Smooth muscle cell (in vitro differentiated cells): ENCODE data around the gene GRID1. TPM values are rescaled to one million over a fixed set of nuclear protein-coding genes. Genes with fewer than 3 reads are reported as not detected.

ENCODE experiments used
- DNase-seq: peaks from one replicate; lab custom pipeline; 2025; ENCODE audit not compliant: unreplicated experiment; lab: John Stamatoyannopoulos, UW
- H2AFZ ChIP-seq: fragments of 200-600 bp; sonication (generic); 2 replicates; pipeline ENCODE4 v1.6.0; 2016; ENCODE audit warnings: antibody characterized with exemption, low read depth, mild to moderate bottlenecking
- H3F3A ChIP-seq: fragments of 200-600 bp; sonication (generic); 2 replicates; pipeline ENCODE4 v1.6.0; 2017; ENCODE audit warnings: antibody characterized with exemption, low read depth
- H3K27ac ChIP-seq: fragments of 200-600 bp; sonication (generic); 2 replicates; pipeline ENCODE4 v1.5.1; 2016; ENCODE audit warnings: low read depth, mild to moderate bottlenecking
- H3K27me3 ChIP-seq: fragments of 200-600 bp; sonication (generic); 2 replicates; pipeline ENCODE4 v1.6.1; 2016; ENCODE audit warnings: low read depth, mild to moderate bottlenecking
- H3K36me3 ChIP-seq: fragments of 200-600 bp; sonication (generic); 2 replicates; pipeline ENCODE4 v1.5.1; 2016; ENCODE audit warnings: low read depth
- H3K4me1 ChIP-seq: fragments of 200-600 bp; sonication (generic); 2 replicates; pipeline ENCODE4 v1.5.1; 2016; ENCODE audit warnings: low read depth
- H3K4me2 ChIP-seq: fragments of 200-600 bp; sonication (generic); 2 replicates; pipeline ENCODE4 v1.6.0; 2016; ENCODE audit warnings: mild to moderate bottlenecking
- H3K4me3 ChIP-seq: fragments of 200-600 bp; sonication (generic); 2 replicates; pipeline ENCODE4 v1.5.1; 2016; ENCODE audit warnings: mild to moderate bottlenecking
- H3K79me2 ChIP-seq: fragments of 200-600 bp; sonication (generic); 2 replicates; pipeline ENCODE4 v1.6.0; 2016; ENCODE audit warnings: low read depth, mild to moderate bottlenecking
- H3K9ac ChIP-seq: fragments of 200-600 bp; sonication (generic); 2 replicates; pipeline ENCODE4 v1.6.0; 2016; ENCODE audit warnings: low read depth
- H3K9me3 ChIP-seq: fragments of 200-600 bp; sonication (generic); replicated peaks from 2 replicates; pipeline ENCODE4 v1.5.1; 2016; ENCODE audit warnings: low read depth
- H4K20me1 ChIP-seq: fragments of 200-600 bp; sonication (generic); 2 replicates; pipeline ENCODE4 v1.6.0; 2016; ENCODE audit warnings: low read depth
- CTCF ChIP-seq: fragments of 200-600 bp; sonication (generic); IDR thresholded peaks from 2 replicates; pipeline ENCODE4 v1.5.1; 2017; ENCODE audit warnings: borderline replicate concordance, mild to moderate bottlenecking, antibody characterized with exemption; ENCODE audit not compliant: insufficient read depth, poor library complexity, severe bottlenecking
- WGBS: methylation state at CpG from one replicate; pipeline ENCODE4 v1.1.7; 2016; ENCODE audit warnings: low lambda C conversion rate; 5-methylcytosine and 5-hydroxymethylcytosine counted together
- polyA plus RNA-seq: library from polyadenylated mRNA; unstranded; fragments of >200 nt; fragmentation: Nextera tagmentation; extraction: Ambion mirVana; gene quantifications from 2 replicates; pipeline ENCODE4 v1.2.1, GENCODE V29; 2016
- total RNA-seq: library from RNA; depleted of rRNA; stranded (reverse); fragments of >200 nt; gene quantifications from 2 replicates; pipeline ENCODE4 v1.2.3, GENCODE V29; 2014

Gene GRID1
- total and polyA plus RNA-seq, 2 experiments from 2014 or later, result 4.4 to 7.4 TPM

GRCh38 chr10:85787393-85787792 lies 579.2 kb downstream of the GRID1 start:
- Histone ChIP-seq H4K20me1 (no peaks in the 10 kb centered on the region), H3K4me3 (no peak overlapping the region), H2AFZ (no peak overlapping the region), H3K9ac (no peak overlapping the region), H3K27me3 (no peaks in the 10 kb centered on the region), H3K36me3 (no peaks in the 10 kb centered on the region), H3K79me2 (no peaks in the 10 kb centered on the region), H3K27ac (no peak overlapping the region), H3K4me2 (no peak overlapping the region), H3K9me3 (no peaks in the 10 kb centered on the region), H3K4me1 (no peaks in the 10 kb centered on the region), H3F3A (no peaks in the 10 kb centered on the region)
- DNase-seq, result no peak
- TF ChIP-seq CTCF, result no peak
- WGBS, result 83% methylated on average over 5 of the region's 5 CpGs

GRCh38 chr10:85786401-85786899 lies 580.1 kb downstream of the GRID1 start:
- no peaks in the 10 kb centered on the region for H3K4me1 ChIP-seq
- H2AFZ ChIP-seq, result no peak overlapping the region
- no peaks in the 10 kb centered on the region for H3K27me3 ChIP-seq
- H4K20me1 ChIP-seq, result no peaks in the 10 kb centered on the region
- H3K4me3 ChIP-seq, result no peak overlapping the region
- TF ChIP-seq CTCF, result peak; percentile 47
- H3K79me2 ChIP-seq, result no peaks in the 10 kb centered on the region
- H3K9me3 ChIP-seq, result no peaks in the 10 kb centered on the region
- no peak overlapping the region for H3K9ac ChIP-seq
- no peak for DNase-seq
- 68% methylated on average over 10 of the region's 10 CpGs for WGBS
- no peak overlapping the region for H3K27ac ChIP-seq
- H3K4me2 ChIP-seq, result no peak overlapping the region
- H3K36me3 ChIP-seq, result no peaks in the 10 kb centered on the region
- no peaks in the 10 kb centered on the region for H3F3A ChIP-seq

- Histone ChIP-seq H4K20me1 (no peaks in the 10 kb centered on the region), H3K27ac (no peak overlapping the region), H3K4me1 (no peaks in the 10 kb centered on the region), H3K36me3 (no peaks in the 10 kb centered on the region), H3F3A (no peaks in the 10 kb centered on the region), H2AFZ (no peak overlapping the region), H3K79me2 (no peaks in the 10 kb centered on the region), H3K9ac (no peak overlapping the region), H3K27me3 (no peaks in the 10 kb centered on the region), H3K4me2 (no peak overlapping the region), H3K4me3 (no peak overlapping the region), H3K9me3 (no peaks in the 10 kb centered on the region)
- 91% methylated on average over 5 of the region's 5 CpGs for WGBS
- DNase-seq, result no peak
- TF ChIP-seq CTCF, result no peak
Measured at GRCh38 chr10:85784792-85785191, 581.8 kb downstream of the GRID1 start.

- Histone ChIP-seq H2AFZ (no peak overlapping the region), H3K4me3 (no peak overlapping the region), H4K20me1 (no peaks in the 10 kb centered on the region), H3K9me3 (no peaks in the 10 kb centered on the region), H3K4me2 (no peak overlapping the region), H3K79me2 (no peaks in the 10 kb centered on the region), H3K27ac (no peak overlapping the region), H3K9ac (no peak overlapping the region), H3K36me3 (no peaks in the 10 kb centered on the region), H3K27me3 (no peaks in the 10 kb centered on the region), H3K4me1 (no peaks in the 10 kb centered on the region), H3F3A (no peaks in the 10 kb centered on the region)
- 69% methylated on average over 2 of the region's 2 CpGs for WGBS
- no peak for DNase-seq
- no peak for TF ChIP-seq CTCF
Measured at GRCh38 chr10:85781404-85781803, 585.2 kb downstream of the GRID1 start.
